ENCODE measurements around the gene NBEAL2. TPM values are rescaled to one million over a fixed set of nuclear protein-coding genes. Genes with fewer than 3 reads are reported as not detected.
A peak's percentile ranks its signal among the peaks of the same experiment; 100 is the strongest.

Gene NBEAL2
- total and polyA plus RNA-seq, 2 donors (not counting 1 experiment from before 2014, with no cell fraction given) = 1.5 to 4.5 TPM

DNA sequence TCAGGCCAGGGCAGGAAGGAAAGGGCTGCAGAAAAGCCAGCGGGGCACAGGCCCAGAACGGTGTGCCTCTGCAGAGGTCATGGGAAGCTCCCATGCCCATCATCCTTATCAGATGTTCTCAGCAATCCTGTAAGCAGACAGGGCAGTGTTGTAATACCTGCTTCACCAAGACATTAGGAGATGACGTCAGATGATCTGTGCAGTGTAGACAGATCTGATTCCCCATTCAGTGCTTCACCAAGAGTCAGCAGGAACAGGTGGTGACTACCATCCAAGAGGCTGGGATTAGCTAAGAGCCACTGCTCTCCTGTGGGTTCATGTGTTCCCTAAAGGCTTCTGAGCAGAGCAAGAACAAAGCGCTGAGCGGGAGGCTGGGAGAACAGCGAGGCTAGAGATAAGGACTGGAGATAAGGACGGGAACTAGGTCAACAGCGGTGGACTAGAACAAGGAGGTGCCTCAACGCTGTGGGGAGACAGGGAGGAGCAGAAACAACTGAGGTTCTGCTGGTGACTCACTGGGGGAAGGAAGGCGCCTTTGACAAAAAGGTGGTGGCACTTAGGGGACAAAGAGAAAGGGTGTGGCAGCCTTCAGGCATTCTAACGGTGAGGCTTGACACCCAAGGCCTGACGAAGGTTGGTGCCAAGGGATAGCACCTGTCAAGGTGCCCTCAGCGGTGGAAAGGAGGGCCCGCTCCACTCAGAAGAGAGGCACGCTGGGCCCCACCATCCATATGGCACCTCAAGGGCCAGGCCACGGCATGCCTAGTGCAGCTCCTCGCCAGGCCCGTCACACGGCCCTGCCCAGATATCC lies 31.3 kb upstream of the NBEAL2 start:
- Histone ChIP-seq H3K27ac (ENCODE audit: insufficient read depth, low read length) (no peak overlapping the region), H4K20me1 (ENCODE audit: control insufficient read depth, extremely low read depth, insufficient read depth, low read length) (no peaks in the 10 kb centered on the region)

DNA sequence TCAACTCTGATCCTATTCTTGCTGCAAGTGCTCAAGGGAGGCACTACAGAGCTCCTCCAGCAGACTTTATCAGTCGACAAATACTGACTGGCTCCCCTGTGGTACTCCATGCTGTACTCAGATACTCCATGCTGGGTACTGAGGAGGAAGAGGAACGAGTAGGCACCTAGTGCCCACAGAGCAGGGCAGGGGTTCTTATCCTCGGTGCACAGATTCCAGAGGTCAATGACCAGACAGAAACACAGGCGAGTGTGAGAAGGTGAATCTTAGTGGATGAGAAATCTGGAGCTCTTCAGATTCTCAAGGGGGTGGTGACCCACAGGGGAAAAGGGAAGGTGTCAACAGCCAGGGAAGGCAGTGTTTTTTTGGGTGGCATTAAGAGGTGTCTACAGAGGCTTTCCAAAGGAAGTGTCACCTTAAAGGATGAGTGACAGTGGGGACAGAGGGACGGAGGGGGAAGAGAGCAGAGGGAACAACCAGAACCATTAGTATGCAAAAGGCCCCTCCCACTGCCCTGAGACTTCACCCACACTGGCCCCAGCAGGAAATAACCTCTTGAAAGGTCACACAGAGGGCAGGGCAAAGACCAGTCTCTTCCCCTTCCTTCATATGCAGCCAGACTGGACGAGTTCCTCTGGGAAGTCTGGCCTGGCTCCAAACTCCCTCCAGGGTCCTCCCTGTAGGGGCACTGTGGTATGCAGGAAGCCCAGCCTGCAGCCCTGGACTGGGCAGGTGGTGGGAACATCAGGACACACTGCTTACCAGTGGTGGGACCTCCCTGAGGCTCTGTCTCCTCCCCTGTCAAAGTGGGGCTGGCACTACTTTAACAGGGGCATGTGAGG lies 30.4 kb upstream of the NBEAL2 start:
- no peaks in the 10 kb centered on the region for H4K20me1 ChIP-seq (ENCODE audit: control insufficient read depth, extremely low read depth, insufficient read depth, low read length)
- H3K4me2 ChIP-seq (ENCODE audit: extremely low read depth, insufficient read depth, low read length) = no peak overlapping the region
- no peak for DNase-seq (ENCODE audit: low read depth in 2 of 2)
- H3K4me3 ChIP-seq (replicated peaks in 1 of 4; ENCODE audit: control extremely low read depth in 1 of 4, insufficient read depth in 1 of 4, low read depth in 3 of 4, low read length in 4 of 4) = no peak overlapping the region
- no peak overlapping the region for H3K9ac ChIP-seq (ENCODE audit: insufficient read depth, low read length)
- H2AFZ ChIP-seq (ENCODE audit: low read length) = no peak overlapping the region
- H3K36me3 ChIP-seq (ENCODE audit: control insufficient read depth, insufficient read depth, low read length) = peaks cover 2% of the 10 kb centered on the region
- H3K27me3 ChIP-seq (ENCODE audit: control insufficient read depth, insufficient read depth, low read length) = no peaks in the 10 kb centered on the region
- peaks cover 85% of the 10 kb centered on the region for H3K79me2 ChIP-seq (ENCODE audit: control insufficient read depth, insufficient read depth, low read length)
- no peaks in the 10 kb centered on the region for H3K9me3 ChIP-seq (ENCODE audit: control insufficient read depth, insufficient read depth, low read depth, low read length)
- H3K27ac ChIP-seq (ENCODE audit: insufficient read depth, low read length) = no peak overlapping the region
- TF ChIP-seq, protein P1, sequence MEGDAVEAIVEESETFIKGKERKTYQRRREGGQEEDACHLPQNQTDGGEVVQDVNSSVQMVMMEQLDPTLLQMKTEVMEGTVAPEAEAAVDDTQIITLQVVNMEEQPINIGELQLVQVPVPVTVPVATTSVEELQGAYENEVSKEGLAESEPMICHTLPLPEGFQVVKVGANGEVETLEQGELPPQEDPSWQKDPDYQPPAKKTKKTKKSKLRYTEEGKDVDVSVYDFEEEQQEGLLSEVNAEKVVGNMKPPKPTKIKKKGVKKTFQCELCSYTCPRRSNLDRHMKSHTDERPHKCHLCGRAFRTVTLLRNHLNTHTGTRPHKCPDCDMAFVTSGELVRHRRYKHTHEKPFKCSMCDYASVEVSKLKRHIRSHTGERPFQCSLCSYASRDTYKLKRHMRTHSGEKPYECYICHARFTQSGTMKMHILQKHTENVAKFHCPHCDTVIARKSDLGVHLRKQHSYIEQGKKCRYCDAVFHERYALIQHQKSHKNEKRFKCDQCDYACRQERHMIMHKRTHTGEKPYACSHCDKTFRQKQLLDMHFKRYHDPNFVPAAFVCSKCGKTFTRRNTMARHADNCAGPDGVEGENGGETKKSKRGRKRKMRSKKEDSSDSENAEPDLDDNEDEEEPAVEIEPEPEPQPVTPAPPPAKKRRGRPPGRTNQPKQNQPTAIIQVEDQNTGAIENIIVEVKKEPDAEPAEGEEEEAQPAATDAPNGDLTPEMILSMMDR (conservative IDR thresholded peaks at IDR 0.05 in 1 of 2, IDR thresholded peaks at IDR 0.05 in 1 of 2; ENCODE audit: low read depth in 1 of 2, low read length in 2 of 2) = no peak
- no peak for TF ChIP-seq EZH2 (IDR thresholded peaks at IDR 0.05; ENCODE audit: low read length, missing control alignments)
- H3K4me1 ChIP-seq (ENCODE audit: control insufficient read depth, extremely low read depth, insufficient read depth, low read length) = peaks cover 2% of the 10 kb centered on the region

More for the DNA sequence above, 31.3 kb upstream of the NBEAL2 start:
- peaks cover 85% of the 10 kb centered on the region for H3K79me2 ChIP-seq (ENCODE audit: control insufficient read depth, insufficient read depth, low read length)
- no peak overlapping the region for H3K9ac ChIP-seq (ENCODE audit: insufficient read depth, low read length)
- no peaks in the 10 kb centered on the region for H3K27me3 ChIP-seq (ENCODE audit: control insufficient read depth, insufficient read depth, low read length)
- no peak overlapping the region for H2AFZ ChIP-seq (ENCODE audit: low read length)
- no peak overlapping the region for H3K4me2 ChIP-seq (ENCODE audit: extremely low read depth, insufficient read depth, low read length)
- no peak overlapping the region for H3K4me3 ChIP-seq (replicated peaks in 1 of 4; ENCODE audit: control extremely low read depth in 1 of 4, insufficient read depth in 1 of 4, low read depth in 3 of 4, low read length in 4 of 4)
- no peaks in the 10 kb centered on the region for H3K9me3 ChIP-seq (ENCODE audit: control insufficient read depth, insufficient read depth, low read depth, low read length)
- peak; percentile 28 to 61 for DNase-seq (ENCODE audit: low read depth in 2 of 2)
- no peak for TF ChIP-seq EZH2 (IDR thresholded peaks at IDR 0.05; ENCODE audit: low read length, missing control alignments)
- TF ChIP-seq, protein P1 (conservative IDR thresholded peaks at IDR 0.05 in 1 of 2, IDR thresholded peaks at IDR 0.05 in 1 of 2; ENCODE audit: low read depth in 1 of 2, low read length in 2 of 2) = no peak
- peaks cover 2% of the 10 kb centered on the region for H3K4me1 ChIP-seq (ENCODE audit: control insufficient read depth, extremely low read depth, insufficient read depth, low read length)
- peaks cover 2% of the 10 kb centered on the region for H3K36me3 ChIP-seq (ENCODE audit: control insufficient read depth, insufficient read depth, low read length)

DNA sequence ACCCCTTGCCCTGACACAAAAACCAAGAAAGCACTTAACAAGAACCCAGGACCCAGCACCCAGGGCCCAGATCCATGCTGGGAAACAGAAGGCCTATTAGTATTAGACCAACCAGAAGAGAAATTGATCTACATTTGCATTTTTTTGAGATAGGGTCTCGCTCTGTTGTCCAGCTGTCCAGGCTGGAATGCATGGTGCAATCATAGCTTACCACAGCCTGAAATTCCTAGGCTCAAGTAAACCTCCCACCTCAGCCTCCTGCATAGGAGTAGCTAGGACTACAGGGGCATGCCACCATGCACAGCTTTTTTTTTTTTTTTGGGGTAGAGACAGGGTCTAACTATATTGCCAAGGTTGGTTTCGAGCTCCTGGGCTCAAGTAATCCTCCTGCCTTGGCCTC lies 29.3 kb upstream of the NBEAL2 start:
- TF ChIP-seq, protein P1 (conservative IDR thresholded peaks at IDR 0.05 in 1 of 2, IDR thresholded peaks at IDR 0.05 in 1 of 2; ENCODE audit: low read depth in 1 of 2, low read length in 2 of 2) = no peak
- TF ChIP-seq EZH2 (IDR thresholded peaks at IDR 0.05; ENCODE audit: low read length, missing control alignments) = no peak
- Histone ChIP-seq H3K9ac (ENCODE audit: insufficient read depth, low read length) (no peak overlapping the region), H3K4me1 (ENCODE audit: control insufficient read depth, extremely low read depth, insufficient read depth, low read length) (peaks cover 2% of the 10 kb centered on the region), H3K4me2 (ENCODE audit: extremely low read depth, insufficient read depth, low read length) (no peak overlapping the region), H4K20me1 (ENCODE audit: control insufficient read depth, extremely low read depth, insufficient read depth, low read length) (no peaks in the 10 kb centered on the region), H3K79me2 (ENCODE audit: control insufficient read depth, insufficient read depth, low read length) (peaks cover 85% of the 10 kb centered on the region), H3K4me3 (replicated peaks in 1 of 4; ENCODE audit: control extremely low read depth in 1 of 4, insufficient read depth in 1 of 4, low read depth in 3 of 4, low read length in 4 of 4) (no peak overlapping the region), H3K27me3 (ENCODE audit: control insufficient read depth, insufficient read depth, low read length) (no peaks in the 10 kb centered on the region), H3K36me3 (ENCODE audit: control insufficient read depth, insufficient read depth, low read length) (peaks cover 2% of the 10 kb centered on the region), H3K27ac (ENCODE audit: insufficient read depth, low read length) (no peak overlapping the region), H2AFZ (ENCODE audit: low read length) (no peak overlapping the region), H3K9me3 (ENCODE audit: control insufficient read depth, insufficient read depth, low read depth, low read length) (no peaks in the 10 kb centered on the region)
- DNase-seq (ENCODE audit: low read depth in 2 of 2) = no peak

Measured in fibroblast of lung (primary cell).